Hypothalamus (tissue), 51 donors: ENCODE results near the gene SNAPIN.
A peak's percentile ranks its signal among the peaks of the same experiment; 100 is the strongest.
"Not testable (repeated sequence)": the region's sequence is repeated elsewhere in the genome, so short reads cannot be mapped to it uniquely, and the experiment has no call there.

Experiments used
- DNase-seq, 51 donors: peaks; one replicate each; lab custom pipeline; 2025; lab: John Stamatoyannopoulos, UW

Gene SNAPIN

DNA sequence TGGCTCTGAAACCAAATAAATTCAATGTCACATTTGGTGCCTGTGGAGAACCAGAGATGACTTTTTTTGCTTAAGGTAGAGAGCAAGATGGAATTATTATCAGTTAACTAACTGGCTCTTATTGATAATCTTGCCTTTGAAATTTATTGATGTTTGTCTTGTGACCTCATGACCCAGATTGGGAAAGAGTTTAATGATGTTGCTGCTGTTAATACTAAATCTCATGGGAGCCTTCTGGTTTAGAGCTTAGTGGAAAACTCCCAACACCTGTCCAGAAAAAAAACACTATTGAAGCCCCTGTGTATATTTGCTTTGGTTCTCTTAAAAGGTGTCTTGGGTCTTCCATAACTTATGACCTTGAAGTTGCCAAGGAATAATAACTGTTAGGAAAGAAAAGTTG lies 14.7 kb upstream of the SNAPIN start:
- no peak for DNase-seq

DNA sequence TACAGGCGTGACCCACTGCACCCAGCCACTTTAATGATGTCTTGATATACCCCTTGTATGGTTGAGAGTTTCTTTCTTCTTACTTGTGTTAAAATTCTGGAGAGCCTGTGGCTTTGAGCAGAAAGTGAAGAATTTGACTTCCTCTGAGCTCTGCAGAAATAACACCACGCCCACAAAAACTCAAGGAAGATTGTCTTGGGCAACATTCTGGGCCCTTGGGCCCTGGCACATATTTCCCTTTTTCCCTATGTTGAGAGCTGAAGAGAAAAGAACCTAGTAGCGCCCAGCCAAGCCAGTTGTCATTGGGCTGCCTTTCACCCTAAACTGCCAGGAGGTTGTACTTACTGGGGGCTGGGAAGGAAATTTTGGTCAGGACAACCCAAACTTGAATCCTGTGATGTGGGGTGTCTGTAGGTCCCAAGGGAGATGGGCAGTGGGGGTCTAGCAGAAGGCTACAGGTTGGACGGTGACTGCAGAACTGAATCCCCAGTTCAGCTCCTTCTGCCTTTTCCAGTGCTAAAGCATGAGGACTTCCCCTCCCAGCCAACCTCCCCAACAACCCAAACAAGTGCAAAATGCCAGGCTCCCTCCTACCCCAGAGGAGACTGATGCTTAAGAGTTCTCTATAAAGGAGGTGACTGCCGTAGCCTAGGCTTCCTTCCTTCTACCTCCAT lies 11.7 kb upstream of the SNAPIN start:
- DNase-seq, result peak in 1 of 51 donors; percentile 37

DNA sequence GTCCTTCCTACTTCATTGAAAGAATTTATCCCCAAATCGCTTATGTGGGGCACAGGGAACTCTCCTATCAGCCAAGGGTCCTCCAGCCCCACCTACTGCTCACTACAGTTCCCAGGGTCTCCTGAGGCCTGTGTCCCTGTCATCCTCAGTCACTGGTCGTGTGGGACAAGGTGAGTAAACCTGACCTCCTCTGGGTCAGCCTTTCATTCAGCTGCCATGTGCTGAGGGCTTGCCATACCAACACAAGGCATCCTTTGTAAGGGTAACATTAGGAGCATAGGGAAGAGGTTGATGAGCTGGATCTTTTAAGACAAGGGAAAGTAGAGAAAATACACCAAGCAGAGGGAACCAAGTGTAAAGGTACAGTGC lies 11.2 kb upstream of the SNAPIN start:
- no peak for DNase-seq

DNA sequence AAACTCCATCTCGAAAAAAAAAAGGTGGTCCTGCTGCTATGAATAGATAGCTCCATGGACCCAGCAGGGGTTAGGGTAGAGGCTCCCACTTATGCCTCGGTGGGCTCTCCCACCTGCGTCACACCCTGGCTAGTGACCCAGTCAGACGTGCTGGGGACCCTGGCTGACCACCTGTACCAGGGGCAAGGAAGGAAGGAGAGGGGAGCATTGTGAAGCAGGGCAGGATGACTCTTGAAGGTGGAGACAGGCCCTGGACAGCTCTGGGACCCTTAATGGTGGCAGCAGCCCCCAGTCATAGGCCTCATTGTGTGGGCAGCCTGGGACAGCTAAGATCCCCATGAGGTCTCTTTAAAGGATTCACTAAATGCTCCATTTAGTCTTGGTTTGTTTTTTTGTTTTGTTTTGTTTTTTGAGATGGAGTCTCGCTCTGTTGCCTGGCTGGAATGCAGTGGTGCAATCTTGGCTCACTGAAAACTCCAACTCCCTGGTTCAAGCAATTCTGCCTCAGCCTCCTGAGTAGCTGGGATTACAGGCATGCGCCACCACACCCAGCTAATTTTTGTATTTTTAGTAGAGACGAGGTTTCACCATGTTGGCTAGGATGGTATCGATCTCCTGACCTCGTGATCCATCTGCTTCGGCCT lies 10.4 kb upstream of the SNAPIN start:
- no peak for DNase-seq

DNA sequence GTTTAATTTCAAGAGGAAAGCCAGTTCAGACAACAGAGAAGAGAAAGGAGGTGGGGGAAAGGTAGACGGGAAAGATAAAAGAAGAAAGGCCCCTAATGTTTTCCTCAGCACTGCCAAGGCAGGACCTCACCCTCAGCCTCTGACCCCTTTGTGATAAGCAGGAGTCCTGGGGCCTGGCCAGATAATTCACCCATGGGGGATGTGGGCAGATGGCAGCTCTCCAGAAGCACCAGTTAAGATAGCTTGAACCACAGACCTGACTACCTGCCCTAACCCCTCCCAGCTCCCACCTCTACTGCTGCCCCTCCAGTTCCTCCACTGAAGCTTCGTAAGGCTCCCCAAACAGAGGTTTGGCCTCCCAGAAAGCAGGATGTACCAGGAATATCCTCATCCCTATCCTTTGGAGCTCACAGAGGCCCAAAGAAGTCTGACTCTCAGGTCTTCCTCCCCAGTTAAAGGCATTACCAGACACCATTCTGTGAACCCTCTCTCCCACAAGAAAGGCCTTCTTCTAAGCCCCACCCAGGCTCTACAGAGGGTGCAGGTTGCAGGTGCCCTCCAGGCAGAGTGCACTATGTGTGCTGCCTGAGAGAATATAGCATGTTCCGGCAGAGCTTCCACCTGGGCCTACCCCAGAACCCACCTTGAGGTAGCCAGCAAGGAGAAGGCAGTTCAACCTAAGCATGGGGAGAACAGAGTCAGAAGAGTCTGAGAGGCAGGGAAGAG lies 9.2 kb upstream of the SNAPIN start:
- DNase-seq, result no peak

DNA sequence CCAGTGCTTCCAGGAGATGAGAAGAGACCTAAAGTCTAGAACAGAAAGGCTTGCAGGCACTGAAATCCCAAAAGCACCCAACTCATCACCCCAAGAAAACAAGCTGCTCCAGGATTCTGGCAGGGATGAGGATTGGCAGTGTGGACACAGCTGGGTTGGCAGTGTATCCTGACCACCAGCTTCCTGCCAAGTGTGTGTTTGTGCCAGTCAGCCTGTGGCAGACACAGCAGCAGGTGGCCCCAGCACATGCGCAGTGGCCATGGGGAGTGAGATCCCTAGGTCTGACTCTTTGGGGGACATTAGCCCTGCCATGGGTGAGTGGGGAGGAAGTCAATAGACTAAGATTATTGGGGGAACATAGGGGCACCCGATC lies 8.7 kb upstream of the SNAPIN start:
- DNase-seq, result peak in 47 of 51 donors; percentile 7 to 85 (median 67)

DNA sequence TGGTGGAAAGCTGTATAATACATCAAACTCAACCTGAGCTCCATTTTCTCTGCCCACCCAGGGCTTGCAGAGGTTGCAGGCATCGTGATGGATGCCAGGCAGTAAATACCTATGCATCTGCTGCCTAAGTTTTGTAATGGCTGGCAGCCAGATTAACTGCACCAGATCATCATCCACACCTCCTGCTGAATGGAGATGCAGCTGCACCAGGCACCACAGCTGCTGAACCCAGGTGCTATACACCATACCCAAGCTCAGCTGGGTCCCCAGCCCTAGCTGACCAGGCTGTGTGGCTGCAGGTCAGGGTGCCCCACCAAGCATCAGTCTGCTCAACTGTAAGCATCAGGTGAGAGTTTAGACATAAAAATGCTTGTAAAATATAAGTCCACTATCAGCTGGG lies 6.7 kb upstream of the SNAPIN start:
- DNase-seq, result no peak

DNA sequence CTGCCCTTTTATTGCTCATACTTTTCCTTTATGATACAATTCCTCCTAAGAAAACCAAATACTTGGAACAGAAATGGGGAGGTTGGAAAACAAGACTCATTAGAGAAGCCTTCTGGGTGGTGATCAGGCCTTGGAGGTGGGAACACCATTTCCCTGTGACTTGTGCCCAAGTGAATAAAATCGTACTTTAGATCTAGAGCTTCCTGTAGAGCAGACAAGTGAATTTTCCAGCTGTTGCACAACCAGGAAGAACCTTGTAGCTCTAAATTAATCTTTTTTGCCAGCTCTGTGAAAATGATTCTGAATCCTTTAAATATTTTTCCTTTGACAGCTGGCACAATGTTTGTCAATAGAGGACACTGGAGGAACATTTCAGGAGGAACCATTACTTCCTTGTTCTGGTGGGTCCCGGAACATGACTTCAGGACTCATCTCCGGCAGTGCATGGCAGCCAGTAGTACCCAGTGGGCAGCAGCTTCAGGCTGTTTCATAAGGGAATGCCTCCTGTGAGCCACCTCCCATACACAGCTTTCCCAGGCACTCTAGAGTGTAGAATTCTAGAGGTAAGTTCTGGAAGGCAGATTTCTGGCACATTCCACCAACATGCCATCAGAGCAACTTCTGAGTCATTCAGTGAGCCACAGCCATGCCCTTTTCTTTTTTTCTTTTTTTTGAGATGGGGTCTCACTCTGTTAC lies 5.5 kb upstream of the SNAPIN start:
- peak in 1 of 51 donors; percentile 12 for DNase-seq

DNA sequence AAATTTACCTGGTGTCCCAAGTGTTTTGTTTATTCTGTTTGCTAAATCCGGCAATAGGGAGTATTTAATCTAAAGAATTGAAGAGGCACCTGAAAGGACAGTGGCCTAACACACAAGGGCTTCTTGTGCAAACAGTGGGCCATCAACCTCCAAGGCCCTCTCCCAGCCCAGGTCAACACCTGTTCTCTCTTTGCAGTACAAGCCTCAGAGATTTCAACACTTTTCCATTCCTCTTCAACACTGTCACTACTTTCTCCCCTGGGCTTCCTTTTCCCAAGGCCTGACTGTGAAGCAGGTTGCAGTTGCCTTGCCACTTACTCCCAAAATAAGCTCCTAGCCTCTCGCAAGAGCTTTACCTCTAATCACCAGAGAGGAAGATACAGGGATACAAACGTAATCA lies 3.2 kb upstream of the SNAPIN start:
- no peak for DNase-seq

DNA sequence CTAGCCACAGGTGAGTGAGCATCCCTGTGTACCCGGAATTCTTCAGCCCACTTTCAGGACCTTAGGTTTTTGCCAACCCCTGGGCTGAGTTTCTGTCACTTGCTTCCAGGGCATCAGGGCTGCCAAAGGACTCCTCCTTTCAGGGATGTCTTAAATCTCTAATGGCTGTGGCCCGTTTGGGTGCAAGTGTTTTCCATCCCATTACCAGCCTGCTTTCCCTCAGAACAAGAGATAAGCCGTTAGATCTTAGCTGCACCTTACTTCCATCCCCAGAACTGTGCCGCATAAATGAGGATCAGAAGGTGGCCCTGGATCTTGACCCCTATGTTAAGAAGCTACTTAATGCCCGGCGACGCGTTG lies 652 bp downstream of the SNAPIN start:
- no peak for DNase-seq

DNA sequence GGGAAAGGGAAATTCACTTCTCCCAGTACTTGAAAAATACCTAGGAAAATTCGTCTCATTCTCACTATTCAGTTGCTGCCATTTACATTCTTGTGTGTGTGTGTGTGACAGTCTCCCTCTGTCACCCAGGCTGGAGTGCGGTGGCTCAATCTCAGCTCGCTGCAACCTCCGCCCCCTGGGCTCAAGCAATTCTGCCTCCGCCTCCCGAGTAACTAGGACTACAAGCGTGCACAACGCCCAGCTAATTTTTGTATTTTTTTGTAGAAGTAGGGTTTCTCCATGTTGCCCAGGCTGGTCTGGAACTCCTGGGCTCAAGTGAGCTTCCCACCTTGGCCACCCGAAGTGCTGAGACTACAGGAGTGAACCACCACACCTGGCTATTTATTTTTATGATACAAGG lies 1.2 kb downstream of the SNAPIN start:
- DNase-seq, result no peak

DNA sequence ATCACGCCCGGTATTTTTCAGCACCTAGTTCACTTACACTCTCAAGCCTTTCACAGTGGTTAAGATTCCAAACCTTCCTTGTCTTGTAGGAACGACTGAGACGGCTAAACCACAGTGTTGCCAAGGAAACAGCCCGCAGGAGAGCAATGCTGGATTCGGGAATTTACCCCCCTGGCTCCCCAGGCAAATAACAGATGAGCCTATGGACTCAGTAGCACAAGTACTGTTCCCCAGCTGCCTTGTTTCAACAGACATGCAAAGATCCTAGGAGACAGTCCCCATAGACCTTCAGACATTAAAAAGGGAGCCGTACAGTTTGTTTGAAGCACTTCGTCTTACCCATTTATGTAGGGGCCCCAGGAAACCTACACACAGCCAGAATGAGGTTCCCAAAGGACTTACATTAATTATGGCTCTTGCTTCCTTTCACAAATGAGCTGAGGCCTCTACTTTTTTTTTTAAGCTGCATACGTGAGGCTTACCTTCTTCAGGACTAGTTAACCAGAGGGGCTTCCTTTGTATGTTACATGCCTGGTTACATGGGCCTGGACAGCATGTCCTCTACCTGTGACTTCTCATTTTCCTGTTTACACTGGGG lies 2.7 kb downstream of the SNAPIN start:
- no peak for DNase-seq

DNA sequence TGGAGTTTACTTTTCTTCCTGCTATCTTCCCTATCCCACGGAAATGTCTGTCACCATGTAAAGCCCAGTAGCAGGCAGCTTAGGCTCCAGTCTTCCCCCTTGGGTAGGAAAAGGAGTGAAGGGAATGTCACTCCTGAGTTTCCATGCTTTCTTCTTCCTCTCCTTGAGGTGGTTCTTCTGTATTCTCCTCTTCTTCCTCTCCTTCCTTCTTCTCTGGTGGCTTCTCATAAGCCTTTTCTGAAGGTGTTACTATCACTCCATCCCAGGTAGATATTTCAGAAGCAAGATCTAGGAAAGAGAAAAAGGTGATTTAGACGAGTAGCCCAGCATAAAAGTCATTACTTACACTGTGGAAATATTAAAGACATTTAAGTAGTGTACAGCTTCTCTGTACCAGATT lies 3.8 kb downstream of the SNAPIN start:
- DNase-seq, result no peak

DNA sequence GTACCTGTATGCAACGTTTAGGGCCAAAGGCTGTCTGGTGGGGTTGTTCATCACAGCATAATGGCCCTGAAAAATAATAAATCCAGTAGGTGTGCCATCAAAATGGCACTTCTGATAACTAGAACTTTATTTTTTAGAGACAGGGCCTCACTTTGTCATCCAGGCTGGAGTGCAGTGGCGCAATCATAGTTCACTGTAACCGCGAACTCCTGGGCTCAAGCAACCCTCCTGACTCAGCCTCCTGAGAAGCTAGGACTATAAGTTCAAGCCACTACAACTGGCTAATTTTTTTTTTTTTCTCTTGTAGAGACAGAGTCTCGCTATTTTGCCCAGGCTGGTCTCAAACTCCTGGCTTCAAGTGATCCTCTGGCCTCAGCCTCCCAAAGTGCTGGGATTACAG lies 4.7 kb downstream of the SNAPIN start:
- DNase-seq, result no peak

DNA sequence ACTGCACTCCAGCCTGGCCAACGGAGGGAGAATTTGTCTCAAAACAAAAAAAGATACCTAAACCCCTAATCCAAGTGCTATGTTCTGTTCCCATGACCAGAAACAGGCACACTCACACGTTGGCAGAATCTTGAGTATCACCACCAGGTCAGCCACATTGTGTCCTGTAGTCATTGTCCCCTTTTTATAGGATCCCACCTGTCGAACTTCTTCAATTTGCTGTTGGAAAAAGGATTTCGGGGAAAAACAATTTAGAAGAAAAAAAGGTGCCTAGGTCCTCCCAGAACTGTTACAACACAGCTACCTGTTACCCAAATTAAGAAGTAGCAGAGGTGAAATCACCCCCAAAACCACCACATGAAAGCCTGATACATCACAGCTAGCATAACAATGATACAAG lies 8.9 kb downstream of the SNAPIN start:
- DNase-seq, result no peak

DNA sequence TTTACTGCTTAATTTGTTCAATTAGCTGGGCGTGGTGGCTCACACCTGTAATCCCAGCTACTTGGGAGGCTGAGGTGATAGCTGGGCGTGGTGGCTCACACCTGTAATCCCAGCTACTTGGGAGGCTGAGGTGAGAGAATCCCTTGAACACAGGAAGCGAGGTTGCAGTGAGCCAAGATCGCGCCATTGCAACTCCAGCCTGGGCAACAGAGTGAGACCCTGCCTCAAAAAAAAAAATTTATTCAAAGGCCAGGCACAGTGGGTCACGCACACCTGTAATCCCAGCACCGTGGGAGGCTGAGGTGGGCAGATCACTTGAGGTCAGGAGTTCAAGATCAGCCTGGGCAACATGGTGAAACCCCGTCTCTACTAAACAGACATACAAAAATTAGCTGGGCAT lies 10.2 kb downstream of the SNAPIN start:
- not testable (repeated sequence) for DNase-seq

DNA sequence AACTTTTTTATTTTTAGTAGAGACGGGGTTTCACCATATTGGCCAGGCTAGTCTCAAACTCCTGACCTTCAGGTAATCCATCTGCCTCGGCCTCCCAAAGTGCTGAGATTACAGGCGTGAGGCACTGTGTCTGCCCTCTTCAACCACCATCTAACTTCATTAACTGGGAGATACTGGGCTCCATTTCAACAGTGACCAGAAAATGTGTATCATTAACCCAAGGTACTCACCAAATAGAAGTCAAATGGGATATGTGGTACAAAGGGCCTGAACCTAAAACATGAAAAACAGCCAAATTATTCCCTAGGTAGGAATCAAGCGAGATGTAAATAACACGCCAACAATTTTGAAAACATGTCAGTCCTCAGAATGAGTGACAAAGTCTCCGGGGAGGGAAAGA lies 11.1 kb downstream of the SNAPIN start:
- DNase-seq, result no peak

DNA sequence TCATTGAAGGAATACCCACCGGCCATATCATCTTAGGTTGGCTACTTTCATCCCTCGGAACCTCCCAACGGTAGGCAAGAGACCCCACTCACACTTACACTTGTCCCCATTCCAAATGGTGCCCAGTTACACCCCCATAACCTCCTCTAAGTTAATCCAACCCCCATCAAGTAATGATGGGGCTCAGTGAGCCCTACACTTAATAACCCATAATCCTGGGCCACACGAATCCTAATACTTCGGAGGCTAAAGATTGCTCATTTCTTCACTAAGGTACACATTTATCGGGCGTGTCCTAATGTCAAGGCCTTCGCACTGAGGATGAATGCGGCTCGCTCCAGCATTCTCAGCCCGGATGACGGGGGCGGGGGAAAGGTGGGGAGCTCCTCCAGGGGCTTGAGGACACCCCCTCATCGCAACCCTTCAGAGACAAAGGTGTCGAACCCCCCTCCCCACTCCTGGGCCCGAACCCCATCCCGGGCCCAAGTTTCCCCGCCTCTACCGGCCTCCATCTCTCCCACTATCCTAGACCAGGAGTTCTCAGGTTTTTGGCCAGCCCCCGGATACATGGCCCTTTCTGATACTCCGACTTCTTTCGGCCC lies 11.9 kb downstream of the SNAPIN start:
- no peak for DNase-seq

DNA sequence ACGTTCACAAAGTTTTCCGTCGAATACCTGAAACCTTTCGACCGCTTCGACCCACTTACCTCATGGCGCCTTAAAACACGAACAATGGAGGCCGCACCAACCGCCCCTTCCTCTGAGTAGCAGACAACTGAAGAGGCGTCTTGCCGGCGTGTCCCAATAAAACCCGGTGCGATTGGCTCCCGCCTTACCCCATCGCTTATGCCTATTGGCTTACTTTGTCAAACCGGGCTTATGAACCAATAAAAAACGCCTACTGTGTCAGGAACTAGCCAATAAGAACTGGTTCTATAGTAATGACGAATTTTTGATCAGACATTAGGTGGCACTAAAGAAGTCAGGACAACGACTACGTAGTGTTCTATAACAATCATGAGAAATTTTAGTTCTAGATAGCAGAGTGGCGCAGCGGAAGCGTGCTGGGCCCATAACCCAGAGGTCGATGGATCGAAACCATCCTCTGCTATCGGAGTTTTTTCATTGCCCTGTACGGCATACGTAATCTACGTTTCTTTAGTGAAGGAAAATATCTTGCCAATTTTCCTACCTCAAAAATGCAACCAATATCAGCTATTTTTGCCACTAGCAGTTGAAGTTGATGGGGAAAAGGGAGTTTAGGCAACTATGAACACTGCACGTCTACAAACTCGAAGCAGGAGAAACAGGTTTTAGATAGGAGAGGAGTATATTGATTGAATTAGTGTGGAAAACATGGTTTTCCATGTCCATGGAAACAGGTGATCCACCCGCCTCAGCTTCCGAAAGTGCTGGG lies 12.5 kb downstream of the SNAPIN start, which contains the start of gene ILF2:
ILF2 (minus strand) TSS at position 135 of the 769 bp plus-strand sequence; CDS start at position 64, 71 bp downstream.
- DNase-seq, result peak; percentile 54 to 98 (median 89)
